ENCODE measurements around the gene TEAD1. TPM values are rescaled to one million over a fixed set of nuclear protein-coding genes. Genes with fewer than 3 reads are reported as not detected.

Gene TEAD1
- total and polyA plus RNA-seq, 2 experiments from 2014 or later, result 24.5 to 103 TPM

DNA sequence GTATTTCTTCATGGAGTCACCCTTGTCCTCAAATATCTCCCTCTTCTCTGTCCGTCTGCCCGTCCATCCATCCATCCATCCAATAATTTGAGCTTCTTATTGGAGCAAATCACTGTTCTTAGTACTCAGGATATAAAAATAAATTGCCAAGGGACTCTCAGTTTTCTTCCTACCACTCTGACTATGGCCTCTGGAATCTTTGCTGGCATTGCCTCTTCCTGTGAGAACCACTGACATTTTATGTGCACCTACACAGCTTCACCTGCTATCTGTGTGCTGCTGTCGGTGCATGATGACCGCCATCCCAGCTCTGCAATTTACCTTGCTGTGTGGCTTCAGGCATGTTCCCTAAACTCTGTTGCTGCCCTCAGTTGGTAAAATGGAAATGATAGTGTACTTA, 37.9 kb downstream of the TEAD1 start:
- H3K27ac ChIP-seq (ENCODE audit: low read depth), result no peak overlapping the region
- H3F3A ChIP-seq (replicated peaks; ENCODE audit: low read depth), result no peaks in the 10 kb centered on the region
- no peaks in the 10 kb centered on the region; the same call in 2 of the 3 replicates for H3K9me3 Mint-ChIP-seq
- H3K4me1 Mint-ChIP-seq, result peaks cover 60% of the 10 kb centered on the region
- peaks cover 9% of the 10 kb centered on the region for H3K27me3 Mint-ChIP-seq (ENCODE audit: insufficient read depth, low read depth, poor library complexity)
- peaks cover 61% of the 10 kb centered on the region for H4K20me1 ChIP-seq (replicated peaks; ENCODE audit: insufficient read depth)
- H3K36me3 Mint-ChIP-seq (ENCODE audit: low read depth), result peaks cover 5% of the 10 kb centered on the region; the same call in 1 of the 3 replicates
- H3K4me1 ChIP-seq (ENCODE audit: insufficient read depth), result peaks cover 44% of the 10 kb centered on the region
- DNase-seq (ENCODE audit: low spot score) (no peak), ATAC-seq (no peak)
- H3K36me3 ChIP-seq (ENCODE audit: insufficient read depth), result no peaks in the 10 kb centered on the region
- peaks cover 100% of the 10 kb centered on the region for H3K79me2 ChIP-seq (replicated peaks; ENCODE audit: insufficient read depth)
- H3K27ac Mint-ChIP-seq, result no peak overlapping the region
- H3K27me3 ChIP-seq (ENCODE audit: insufficient read depth), result no peaks in the 10 kb centered on the region
- no peak overlapping the region for H3K4me3 Mint-ChIP-seq
- H3K9me2 ChIP-seq (ENCODE audit: insufficient read depth), result peaks cover 4% of the 10 kb centered on the region; the same call in 1 of the 2 replicates
- H3K4me3 ChIP-seq, result no peak overlapping the region
- no peak overlapping the region for H2AFZ ChIP-seq
- TF ChIP-seq, protein P1, sequence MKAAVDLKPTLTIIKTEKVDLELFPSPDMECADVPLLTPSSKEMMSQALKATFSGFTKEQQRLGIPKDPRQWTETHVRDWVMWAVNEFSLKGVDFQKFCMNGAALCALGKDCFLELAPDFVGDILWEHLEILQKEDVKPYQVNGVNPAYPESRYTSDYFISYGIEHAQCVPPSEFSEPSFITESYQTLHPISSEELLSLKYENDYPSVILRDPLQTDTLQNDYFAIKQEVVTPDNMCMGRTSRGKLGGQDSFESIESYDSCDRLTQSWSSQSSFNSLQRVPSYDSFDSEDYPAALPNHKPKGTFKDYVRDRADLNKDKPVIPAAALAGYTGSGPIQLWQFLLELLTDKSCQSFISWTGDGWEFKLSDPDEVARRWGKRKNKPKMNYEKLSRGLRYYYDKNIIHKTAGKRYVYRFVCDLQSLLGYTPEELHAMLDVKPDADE (IDR thresholded peaks at IDR 0.05), result no peak
- TF ChIP-seq JUNB (IDR thresholded peaks at IDR 0.05; ENCODE audit: unreplicated experiment) (no peak), EZH2phosphoT487 (IDR thresholded peaks at IDR 0.05; ENCODE audit: unreplicated experiment) (no peak), NANOG (IDR thresholded peaks at IDR 0.05; ENCODE audit: borderline replicate concordance) (no peak), EZH2 (IDR thresholded peaks at IDR 0.05; ENCODE audit: low read depth, unreplicated experiment) (no peak), ZNF114 (CRISPR knock-in tag; IDR thresholded peaks at IDR 0.05) (no peak), CREB1 (CRISPR knock-in tag; IDR thresholded peaks at IDR 0.05; ENCODE audit: low read depth) (no peak), POLR2AphosphoS5 (IDR thresholded peaks at IDR 0.05; ENCODE audit: low read depth) (no peak), STAT1 (IDR thresholded peaks at IDR 0.05; ENCODE audit: unreplicated experiment) (no peak), ZNF331 (CRISPR knock-in tag; IDR thresholded peaks at IDR 0.05; ENCODE audit: low read depth) (no peak)
- TF ChIP-seq, protein P2, sequence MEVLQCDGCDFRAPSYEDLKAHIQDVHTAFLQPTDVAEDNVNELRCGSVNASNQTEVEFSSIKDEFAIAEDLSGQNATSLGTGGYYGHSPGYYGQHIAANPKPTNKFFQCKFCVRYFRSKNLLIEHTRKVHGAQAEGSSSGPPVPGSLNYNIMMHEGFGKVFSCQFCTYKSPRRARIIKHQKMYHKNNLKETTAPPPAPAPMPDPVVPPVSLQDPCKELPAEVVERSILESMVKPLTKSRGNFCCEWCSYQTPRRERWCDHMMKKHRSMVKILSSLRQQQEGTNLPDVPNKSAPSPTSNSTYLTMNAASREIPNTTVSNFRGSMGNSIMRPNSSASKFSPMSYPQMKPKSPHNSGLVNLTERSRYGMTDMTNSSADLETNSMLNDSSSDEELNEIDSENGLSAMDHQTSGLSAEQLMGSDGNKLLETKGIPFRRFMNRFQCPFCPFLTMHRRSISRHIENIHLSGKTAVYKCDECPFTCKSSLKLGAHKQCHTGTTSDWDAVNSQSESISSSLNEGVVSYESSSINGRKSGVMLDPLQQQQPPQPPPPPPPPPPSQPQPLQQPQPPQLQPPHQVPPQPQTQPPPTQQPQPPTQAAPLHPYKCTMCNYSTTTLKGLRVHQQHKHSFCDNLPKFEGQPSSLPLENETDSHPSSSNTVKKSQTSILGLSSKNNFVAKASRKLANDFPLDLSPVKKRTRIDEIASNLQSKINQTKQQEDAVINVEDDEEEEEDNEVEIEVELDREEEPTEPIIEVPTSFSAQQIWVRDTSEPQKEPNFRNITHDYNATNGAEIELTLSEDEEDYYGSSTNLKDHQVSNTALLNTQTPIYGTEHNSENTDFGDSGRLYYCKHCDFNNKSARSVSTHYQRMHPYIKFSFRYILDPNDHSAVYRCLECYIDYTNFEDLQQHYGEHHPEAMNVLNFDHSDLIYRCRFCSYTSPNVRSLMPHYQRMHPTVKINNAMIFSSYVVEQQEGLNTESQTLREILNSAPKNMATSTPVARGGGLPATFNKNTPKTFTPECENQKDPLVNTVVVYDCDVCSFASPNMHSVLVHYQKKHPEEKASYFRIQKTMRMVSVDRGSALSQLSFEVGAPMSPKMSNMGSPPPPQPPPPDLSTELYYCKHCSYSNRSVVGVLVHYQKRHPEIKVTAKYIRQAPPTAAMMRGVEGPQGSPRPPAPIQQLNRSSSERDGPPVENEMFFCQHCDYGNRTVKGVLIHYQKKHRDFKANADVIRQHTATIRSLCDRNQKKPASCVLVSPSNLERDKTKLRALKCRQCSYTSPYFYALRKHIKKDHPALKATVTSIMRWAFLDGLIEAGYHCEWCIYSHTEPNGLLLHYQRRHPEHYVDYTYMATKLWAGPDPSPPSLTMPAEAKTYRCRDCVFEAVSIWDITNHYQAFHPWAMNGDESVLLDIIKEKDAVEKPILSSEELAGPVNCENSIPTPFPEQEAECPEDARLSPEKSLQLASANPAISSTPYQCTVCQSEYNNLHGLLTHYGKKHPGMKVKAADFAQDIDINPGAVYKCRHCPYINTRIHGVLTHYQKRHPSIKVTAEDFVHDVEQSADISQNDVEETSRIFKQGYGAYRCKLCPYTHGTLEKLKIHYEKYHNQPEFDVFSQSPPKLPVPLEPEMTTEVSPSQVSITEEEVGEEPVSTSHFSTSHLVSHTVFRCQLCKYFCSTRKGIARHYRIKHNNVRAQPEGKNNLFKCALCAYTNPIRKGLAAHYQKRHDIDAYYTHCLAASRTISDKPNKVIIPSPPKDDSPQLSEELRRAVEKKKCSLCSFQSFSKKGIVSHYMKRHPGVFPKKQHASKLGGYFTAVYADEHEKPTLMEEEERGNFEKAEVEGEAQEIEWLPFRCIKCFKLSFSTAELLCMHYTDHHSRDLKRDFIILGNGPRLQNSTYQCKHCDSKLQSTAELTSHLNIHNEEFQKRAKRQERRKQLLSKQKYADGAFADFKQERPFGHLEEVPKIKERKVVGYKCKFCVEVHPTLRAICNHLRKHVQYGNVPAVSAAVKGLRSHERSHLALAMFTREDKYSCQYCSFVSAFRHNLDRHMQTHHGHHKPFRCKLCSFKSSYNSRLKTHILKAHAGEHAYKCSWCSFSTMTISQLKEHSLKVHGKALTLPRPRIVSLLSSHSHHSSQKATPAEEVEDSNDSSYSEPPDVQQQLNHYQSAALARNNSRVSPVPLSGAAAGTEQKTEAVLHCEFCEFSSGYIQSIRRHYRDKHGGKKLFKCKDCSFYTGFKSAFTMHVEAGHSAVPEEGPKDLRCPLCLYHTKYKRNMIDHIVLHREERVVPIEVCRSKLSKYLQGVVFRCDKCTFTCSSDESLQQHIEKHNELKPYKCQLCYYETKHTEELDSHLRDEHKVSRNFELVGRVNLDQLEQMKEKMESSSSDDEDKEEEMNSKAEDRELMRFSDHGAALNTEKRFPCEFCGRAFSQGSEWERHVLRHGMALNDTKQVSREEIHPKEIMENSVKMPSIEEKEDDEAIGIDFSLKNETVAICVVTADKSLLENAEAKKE (CRISPR knock-in tag; IDR thresholded peaks at IDR 0.05), result no peak
- TF ChIP-seq, protein P3, sequence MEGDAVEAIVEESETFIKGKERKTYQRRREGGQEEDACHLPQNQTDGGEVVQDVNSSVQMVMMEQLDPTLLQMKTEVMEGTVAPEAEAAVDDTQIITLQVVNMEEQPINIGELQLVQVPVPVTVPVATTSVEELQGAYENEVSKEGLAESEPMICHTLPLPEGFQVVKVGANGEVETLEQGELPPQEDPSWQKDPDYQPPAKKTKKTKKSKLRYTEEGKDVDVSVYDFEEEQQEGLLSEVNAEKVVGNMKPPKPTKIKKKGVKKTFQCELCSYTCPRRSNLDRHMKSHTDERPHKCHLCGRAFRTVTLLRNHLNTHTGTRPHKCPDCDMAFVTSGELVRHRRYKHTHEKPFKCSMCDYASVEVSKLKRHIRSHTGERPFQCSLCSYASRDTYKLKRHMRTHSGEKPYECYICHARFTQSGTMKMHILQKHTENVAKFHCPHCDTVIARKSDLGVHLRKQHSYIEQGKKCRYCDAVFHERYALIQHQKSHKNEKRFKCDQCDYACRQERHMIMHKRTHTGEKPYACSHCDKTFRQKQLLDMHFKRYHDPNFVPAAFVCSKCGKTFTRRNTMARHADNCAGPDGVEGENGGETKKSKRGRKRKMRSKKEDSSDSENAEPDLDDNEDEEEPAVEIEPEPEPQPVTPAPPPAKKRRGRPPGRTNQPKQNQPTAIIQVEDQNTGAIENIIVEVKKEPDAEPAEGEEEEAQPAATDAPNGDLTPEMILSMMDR (conservative IDR thresholded peaks at IDR 0.05; ENCODE audit: low read depth in 2 of 2), result no peak
- TF ChIP-seq, protein P4, sequence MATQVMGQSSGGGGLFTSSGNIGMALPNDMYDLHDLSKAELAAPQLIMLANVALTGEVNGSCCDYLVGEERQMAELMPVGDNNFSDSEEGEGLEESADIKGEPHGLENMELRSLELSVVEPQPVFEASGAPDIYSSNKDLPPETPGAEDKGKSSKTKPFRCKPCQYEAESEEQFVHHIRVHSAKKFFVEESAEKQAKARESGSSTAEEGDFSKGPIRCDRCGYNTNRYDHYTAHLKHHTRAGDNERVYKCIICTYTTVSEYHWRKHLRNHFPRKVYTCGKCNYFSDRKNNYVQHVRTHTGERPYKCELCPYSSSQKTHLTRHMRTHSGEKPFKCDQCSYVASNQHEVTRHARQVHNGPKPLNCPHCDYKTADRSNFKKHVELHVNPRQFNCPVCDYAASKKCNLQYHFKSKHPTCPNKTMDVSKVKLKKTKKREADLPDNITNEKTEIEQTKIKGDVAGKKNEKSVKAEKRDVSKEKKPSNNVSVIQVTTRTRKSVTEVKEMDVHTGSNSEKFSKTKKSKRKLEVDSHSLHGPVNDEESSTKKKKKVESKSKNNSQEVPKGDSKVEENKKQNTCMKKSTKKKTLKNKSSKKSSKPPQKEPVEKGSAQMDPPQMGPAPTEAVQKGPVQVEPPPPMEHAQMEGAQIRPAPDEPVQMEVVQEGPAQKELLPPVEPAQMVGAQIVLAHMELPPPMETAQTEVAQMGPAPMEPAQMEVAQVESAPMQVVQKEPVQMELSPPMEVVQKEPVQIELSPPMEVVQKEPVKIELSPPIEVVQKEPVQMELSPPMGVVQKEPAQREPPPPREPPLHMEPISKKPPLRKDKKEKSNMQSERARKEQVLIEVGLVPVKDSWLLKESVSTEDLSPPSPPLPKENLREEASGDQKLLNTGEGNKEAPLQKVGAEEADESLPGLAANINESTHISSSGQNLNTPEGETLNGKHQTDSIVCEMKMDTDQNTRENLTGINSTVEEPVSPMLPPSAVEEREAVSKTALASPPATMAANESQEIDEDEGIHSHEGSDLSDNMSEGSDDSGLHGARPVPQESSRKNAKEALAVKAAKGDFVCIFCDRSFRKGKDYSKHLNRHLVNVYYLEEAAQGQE (IDR thresholded peaks at IDR 0.05; ENCODE audit: unreplicated experiment), result no peak
- no peak overlapping the region for H3K4me2 ChIP-seq
